ENCODE data around the gene CRYBB1.

CRYBB1 gene

DNA sequence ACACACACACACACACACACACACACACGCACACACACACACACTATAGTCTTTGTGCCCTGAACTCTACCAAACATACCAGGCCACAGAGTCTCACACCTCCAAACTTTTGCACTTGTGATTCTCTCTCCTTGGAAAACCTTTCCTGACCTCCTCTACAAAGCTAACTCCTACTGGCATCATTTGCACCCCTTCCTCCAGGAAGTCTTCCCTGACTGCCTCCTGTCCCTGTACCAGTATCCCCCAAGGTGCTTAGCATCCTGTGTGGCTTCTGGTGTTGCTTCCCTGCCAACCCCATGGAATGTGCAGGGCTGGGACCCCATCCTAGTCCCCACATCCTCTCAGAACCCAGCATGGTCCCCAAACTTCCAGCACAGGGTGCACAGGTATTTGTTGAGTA is 36.8 kb downstream of the CRYBB1 start:
- in situ Hi-C loops (cut with HindIII; ENCODE audit: low sequenced_read_pairs): no loop called here
- TF ChIP-seq CTCF (IDR thresholded peaks at IDR 0.05; ENCODE audit: low read depth, low read length): no peak
- DNase-seq (ENCODE audit: low read depth, low spot score): no peak
- no peak overlapping the region for H3K4me3 ChIP-seq (ENCODE audit: low read depth, low read length)

DNA sequence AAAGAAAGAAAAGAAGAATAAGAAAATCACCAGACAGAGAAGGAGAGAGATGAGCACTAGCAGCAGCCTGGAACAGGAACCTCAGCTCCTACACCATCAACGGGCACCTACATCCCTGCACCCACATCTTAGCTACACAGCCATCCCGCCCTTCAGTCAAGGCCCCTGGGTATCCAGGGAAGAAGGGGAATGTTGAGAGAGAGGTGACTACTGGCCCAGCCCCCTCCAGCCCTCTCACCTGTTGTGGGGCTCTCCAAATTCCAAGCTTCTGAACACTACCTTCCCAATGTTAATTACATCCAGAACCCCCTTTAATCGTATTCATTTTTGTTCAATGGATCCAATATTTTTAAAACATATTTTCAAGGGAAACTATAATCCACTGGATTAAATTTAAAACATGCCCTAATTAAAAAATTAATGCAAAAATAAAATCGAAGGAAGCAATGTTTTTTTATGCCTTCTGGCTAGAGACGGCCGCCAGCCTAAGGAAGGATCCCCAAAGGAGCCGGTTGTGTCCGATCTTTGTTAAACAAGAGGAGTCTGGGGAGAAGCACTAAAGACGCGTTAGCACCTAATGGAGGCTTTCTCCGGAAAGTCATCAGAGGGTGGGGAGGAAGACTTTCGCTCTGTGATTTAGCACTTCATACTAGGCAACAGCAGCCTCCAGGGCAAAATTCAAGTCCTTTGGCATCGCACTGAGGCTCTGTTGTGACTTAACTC is 37.4 kb downstream of the CRYBB1 start:
- no peak overlapping the region for H3K4me3 ChIP-seq (ENCODE audit: low read depth, low read length)
- DNase-seq (ENCODE audit: low read depth, low spot score): no peak
- no peak for TF ChIP-seq CTCF (IDR thresholded peaks at IDR 0.05; ENCODE audit: low read depth, low read length)
- in situ Hi-C loops (cut with HindIII; ENCODE audit: low sequenced_read_pairs): no loop called here

- in situ Hi-C loops (cut with HindIII; ENCODE audit: low sequenced_read_pairs): no loop called here
Observed at GRCh38 chr22:26579331-26579886, 38.4 kb downstream of the CRYBB1 start.

DNA sequence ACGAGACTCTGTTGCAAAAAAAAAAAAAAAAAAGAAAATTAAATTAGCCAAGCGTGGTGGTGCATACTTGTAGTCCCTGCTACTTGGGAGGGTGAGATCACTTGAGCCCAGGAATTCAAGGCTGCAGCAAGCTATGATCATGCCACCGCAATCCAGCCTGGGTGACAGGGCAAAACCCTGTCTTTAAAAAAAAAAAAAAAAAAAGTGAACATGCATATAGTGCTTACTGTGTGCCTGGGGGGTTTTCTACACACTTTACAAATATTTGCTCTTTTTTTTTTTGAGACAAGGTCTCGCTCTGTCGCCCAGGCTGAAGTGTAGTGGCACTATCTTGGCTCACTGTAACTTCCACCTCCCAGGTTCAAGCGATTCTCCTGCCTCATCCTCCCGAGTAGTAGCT is 40.7 kb downstream of the CRYBB1 start:
- in situ Hi-C loops (cut with HindIII; ENCODE audit: low sequenced_read_pairs): no loop called here
- DNase-seq (ENCODE audit: low read depth, low spot score): no peak
- H3K4me3 ChIP-seq (ENCODE audit: low read depth, low read length): no peak overlapping the region
- TF ChIP-seq CTCF (IDR thresholded peaks at IDR 0.05; ENCODE audit: low read depth, low read length): no peak

More at GRCh38 chr22:26579331-26579886, 38.4 kb downstream of the CRYBB1 start:
- no peak for DNase-seq (ENCODE audit: low read depth, low spot score)
- H3K4me3 ChIP-seq (ENCODE audit: low read depth, low read length): no peak overlapping the region
- TF ChIP-seq CTCF (IDR thresholded peaks at IDR 0.05; ENCODE audit: low read depth, low read length): no peak

GRCh38 chr22:26576026-26576680 is 41.7 kb downstream of the CRYBB1 start:
- in situ Hi-C loops (cut with HindIII; ENCODE audit: low sequenced_read_pairs): no loop called here
- TF ChIP-seq CTCF (IDR thresholded peaks at IDR 0.05; ENCODE audit: low read depth, low read length): no peak
- no peak for DNase-seq (ENCODE audit: low read depth, low spot score)
- H3K4me3 ChIP-seq (ENCODE audit: low read depth, low read length): no peak overlapping the region

- H3K4me3 ChIP-seq (ENCODE audit: low read depth, low read length): no peak overlapping the region
- TF ChIP-seq CTCF (IDR thresholded peaks at IDR 0.05; ENCODE audit: low read depth, low read length): no peak
- in situ Hi-C loops (cut with HindIII; ENCODE audit: low sequenced_read_pairs): no loop called here
Observed at GRCh38 chr22:26574001-26574723, 43.7 kb downstream of the CRYBB1 start.

More at GRCh38 chr22:26574001-26574723, 43.7 kb downstream of the CRYBB1 start:
- no peak for DNase-seq (ENCODE audit: low read depth, low spot score)

All from astrocyte of the spinal cord (primary cell).